ENCODE data around the gene RABGAP1L.

- TF ChIP-seq, protein P1, sequence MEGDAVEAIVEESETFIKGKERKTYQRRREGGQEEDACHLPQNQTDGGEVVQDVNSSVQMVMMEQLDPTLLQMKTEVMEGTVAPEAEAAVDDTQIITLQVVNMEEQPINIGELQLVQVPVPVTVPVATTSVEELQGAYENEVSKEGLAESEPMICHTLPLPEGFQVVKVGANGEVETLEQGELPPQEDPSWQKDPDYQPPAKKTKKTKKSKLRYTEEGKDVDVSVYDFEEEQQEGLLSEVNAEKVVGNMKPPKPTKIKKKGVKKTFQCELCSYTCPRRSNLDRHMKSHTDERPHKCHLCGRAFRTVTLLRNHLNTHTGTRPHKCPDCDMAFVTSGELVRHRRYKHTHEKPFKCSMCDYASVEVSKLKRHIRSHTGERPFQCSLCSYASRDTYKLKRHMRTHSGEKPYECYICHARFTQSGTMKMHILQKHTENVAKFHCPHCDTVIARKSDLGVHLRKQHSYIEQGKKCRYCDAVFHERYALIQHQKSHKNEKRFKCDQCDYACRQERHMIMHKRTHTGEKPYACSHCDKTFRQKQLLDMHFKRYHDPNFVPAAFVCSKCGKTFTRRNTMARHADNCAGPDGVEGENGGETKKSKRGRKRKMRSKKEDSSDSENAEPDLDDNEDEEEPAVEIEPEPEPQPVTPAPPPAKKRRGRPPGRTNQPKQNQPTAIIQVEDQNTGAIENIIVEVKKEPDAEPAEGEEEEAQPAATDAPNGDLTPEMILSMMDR (IDR thresholded peaks at IDR 0.05), result no peak
- no peak for TF ChIP-seq POLR2A (IDR thresholded peaks at IDR 0.05)
- no peak for TF ChIP-seq EP300 (IDR thresholded peaks at IDR 0.05)
- TF ChIP-seq POLR2AphosphoS5 (IDR thresholded peaks at IDR 0.05), result no peak
Observed at GRCh38 chr1:174161813-174162212, 2.5 kb downstream of the RABGAP1L start.
